ENCODE results near the gene SOX21.
"Not testable (repeated sequence)": the region's sequence is repeated elsewhere in the genome, so short reads cannot be mapped to it uniquely, and the experiment has no call there.

SOX21 gene

DNA sequence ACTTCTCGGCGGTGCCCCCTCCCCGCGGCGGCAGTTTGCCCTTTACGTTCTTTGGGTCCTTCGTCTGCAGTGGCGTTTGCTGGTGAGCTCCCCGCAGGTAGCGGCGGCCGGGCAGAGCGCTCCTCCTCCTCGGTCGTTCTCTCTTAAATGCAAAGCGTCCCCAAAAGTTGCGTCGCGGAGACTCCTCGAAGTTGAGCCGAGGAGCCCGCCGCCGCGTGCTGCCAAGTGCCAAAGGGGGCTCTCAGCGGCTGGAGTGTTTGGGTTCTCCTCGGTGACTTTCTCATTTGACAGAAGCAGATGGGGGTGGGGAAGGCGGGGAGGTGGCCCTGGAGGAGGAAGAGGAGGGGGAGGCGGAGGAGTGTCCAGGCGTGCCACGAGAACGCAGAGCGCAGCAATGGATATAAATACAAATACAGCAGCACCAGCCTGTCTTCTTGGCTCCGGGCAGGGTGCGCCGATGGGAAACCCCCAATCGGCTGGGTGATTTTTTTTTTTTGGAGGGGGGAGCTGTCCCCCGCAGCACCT lies at the start of gene SOX21:
SOX21 (minus strand) TSS at position 259 of the 525 bp plus-strand sequence. CDS start 496 bp downstream, outside the sequence.
- no peak for DNase-seq (ENCODE audit: low read depth in 2 of 2)

DNA sequence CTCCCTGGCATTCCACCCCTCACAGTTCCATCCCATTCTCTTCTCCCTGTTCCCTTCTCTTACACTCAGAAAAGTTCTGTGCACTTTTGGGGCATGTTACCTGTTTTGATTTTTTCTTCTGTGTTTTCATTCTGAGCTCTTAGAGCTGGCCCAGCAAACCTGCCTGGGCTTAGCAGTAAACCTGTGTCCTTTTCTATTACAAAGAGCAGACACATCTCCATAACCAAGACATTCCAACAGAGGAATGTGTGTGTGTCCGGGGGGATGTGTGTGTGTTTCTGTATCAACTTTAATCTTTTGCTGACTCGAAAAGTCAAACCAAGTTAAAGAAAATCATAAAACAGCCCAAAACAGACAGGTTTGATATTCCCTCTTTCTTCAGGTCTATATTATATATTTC lies 49.1 kb upstream of the SOX21 start:
- no peak for DNase-seq (ENCODE audit: low read depth in 2 of 2)

DNA sequence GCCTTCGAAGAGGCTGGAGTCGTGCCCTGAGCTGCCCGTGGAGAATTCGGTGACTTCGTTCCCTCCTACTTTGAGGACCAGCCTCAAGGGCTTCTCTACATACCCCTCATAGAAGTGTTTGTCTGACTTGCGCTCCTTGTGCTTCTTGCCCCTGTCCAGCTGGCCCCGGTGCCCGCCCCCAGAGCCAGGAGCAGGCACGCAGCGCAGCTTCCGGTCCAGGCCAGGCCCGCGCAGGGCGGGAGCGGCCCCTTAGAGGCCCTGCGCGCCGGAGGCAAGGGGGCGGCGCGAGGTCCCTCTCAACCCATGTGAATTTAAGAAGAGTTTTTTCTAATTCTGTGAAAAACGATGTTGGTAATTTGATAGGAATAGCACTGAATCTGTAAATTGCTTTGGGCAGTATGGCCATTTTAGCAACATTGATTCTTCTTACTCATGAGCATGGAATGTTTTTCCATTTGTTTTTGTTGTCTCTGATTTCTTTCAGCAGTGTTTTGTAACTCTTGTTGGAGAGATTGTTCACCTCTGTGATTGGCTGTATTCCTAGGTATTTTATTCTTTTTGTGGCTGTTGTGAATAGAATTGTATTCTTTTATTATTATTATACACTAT lies 46.9 kb upstream of the SOX21 start:
- no peak for DNase-seq (ENCODE audit: low read depth in 2 of 2)

DNA sequence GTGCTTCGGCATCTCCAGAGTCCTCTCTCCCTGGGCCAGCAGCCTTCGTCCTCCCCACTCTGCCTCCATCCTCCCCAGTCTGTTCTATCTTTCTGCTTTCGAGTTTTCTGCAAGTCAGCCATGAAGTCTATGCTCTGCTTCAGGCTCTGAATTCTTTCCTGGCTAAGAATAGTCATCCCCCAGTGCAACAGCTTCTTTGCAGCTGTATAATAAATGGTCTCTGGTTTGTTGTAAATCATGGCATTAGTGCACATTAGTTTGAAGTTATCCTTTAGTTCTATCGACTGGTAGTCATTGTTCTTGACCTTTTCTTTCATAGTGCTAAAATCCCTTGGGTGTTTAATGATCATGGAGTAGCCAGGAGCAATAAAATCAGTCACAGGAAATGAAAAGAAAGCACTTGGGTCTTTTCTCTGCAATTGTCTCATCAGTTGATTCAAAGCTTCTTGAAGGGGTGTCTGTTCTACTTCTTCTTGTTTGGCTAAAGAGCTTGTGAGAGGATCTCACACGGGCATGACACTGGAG lies 46.2 kb upstream of the SOX21 start:
- no peak for DNase-seq (ENCODE audit: low read depth in 2 of 2)

DNA sequence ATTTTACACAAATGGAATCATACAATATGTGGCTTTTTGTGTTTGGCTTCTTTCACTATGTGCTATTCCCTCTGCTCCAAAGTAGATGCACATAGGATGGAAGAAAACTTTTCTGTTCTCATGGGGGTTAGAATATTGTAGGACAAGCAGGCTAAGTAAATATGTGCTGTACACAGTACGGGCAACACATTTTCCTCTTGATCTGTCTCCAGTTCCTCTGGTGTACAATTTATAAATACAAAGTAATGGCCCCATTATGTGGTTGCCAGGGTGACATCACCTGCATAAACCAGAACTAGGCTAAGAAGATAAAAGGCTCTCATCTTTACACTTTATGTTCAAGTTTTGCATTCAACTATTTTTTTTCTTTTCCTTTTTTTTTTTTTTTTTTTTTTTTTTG lies 41.0 kb upstream of the SOX21 start:
- no peak for DNase-seq (ENCODE audit: low read depth in 2 of 2)

DNA sequence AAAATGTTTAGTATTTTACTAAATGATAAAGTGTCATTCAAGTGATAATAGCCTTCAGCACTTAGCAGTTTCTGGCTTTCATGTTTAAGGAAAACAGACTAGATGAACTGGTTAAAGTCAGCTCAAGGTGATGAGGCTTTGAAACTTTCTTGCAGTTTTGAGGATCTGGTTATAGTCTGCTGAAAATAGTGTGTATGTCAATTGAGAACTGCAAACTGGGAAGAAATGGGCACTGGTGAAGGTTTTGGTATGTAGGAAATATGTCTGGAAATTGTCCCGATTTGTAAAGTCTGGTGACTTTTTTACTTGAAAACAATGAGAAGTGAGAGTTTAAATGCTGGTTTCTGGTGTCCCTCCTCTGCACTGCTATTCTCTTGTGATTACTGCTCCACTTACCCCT lies 36.8 kb upstream of the SOX21 start:
- DNase-seq (ENCODE audit: low read depth in 2 of 2) = no peak

DNA sequence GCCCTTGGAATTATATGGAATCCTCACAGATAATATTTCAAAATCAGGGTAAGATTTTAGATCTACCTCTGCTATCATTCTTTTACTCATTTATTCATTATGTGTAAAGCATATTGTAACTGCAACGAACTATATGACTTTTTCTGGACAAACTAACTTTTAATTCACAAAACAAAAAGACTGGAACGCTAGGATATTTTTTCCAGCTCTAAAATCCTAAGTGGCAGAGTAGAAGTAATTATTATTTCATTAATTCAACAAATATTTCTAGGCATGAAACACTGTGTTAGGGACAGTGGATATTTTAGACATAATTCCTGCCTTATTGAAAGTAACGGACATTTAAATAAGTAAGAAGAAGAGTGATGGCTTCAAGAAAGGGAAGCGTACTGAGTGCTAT lies 26.9 kb upstream of the SOX21 start:
- DNase-seq (ENCODE audit: low read depth in 2 of 2) = no peak

DNA sequence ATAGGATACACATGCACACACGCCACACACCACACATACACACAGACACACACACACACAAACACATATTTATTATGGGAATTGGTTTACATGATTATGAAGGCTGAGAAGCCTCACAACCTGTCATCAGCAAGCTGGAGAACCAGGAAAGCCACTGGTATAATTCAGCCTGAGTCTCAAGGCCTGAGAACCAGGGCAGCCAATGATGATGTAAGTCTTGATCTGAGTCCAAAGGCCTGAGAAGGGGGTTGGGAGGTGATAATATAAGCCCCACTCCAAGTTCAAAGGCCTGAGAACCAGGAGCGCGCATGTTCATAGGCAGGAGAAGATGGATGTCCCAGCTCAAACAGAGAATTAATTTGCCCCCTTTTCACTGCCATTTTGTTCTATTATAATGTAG lies 18.7 kb upstream of the SOX21 start:
- DNase-seq (ENCODE audit: low read depth in 2 of 2) = no peak

DNA sequence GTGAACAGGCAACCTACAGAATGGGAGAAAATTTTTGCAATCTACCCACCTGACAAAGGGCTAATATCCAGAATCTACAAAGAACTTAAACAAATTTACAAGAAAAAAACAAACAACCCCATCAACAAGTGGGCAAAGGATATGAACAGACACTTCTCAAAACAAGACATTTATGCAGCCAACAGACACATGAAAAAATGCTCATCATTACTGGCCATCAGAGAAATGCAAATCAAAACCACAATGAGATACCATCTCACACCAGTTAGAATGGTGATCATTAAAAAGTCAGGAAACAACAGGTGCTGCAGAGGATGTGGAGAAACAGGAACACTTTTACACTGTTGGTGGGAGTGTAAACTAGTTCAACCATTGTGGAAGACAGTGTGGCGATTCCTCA lies 17.6 kb upstream of the SOX21 start:
- DNase-seq (ENCODE audit: low read depth in 2 of 2) = not testable (repeated sequence)

DNA sequence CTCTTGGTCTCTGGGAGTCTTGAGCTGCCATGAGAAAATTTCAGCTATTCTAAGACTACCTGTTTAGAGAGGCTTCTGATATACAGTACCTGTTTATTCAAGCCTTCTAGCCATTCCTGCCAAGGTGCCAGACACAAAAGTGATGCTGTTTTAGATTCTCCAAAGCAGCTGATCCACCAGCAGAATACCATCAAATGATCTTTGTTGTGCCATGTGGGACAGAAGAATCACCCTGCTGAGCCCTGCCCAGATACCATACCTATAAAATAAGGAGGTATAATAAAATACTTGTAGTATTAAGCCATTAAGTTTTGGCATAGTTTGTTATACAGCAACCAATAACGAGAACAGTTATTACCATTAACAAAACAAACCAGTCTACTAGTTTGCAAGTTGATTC lies 14.1 kb upstream of the SOX21 start:
- DNase-seq (ENCODE audit: low read depth in 2 of 2) = no peak

DNA sequence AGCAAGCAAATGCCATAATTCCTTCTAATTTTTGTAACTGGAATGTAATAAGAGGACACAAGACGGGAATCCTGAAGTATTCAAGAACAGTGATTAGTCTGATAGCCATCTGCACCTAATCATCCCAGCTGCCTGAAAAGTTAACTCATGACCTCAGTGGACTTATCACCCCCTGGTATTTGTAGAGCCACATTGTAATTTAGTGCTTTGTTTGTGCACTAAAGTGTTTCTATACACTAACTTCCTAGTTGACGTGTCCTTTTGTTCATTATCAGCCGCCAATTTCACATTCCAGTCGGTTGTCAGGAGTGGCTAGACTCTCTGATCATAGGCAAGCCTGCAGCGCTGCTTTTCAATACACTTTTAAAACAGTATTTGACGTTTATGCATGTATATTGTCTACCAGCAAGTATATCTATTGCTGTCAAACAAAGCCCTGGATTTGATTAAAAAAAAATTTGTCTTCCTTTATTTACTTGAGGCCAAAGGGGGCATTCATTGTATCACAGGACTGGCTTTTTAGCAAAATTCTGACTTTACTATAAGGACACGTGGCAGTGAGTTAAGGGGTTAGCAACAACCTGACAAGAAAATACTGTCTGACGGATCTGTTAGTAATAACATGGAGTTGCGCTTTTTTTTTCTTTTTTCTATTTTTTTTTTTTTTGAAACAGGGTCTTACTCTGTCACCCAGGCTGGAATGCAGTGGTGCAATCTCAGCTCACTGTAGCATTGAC lies 10.4 kb upstream of the SOX21 start:
- DNase-seq (ENCODE audit: low read depth in 2 of 2) = no peak

DNA sequence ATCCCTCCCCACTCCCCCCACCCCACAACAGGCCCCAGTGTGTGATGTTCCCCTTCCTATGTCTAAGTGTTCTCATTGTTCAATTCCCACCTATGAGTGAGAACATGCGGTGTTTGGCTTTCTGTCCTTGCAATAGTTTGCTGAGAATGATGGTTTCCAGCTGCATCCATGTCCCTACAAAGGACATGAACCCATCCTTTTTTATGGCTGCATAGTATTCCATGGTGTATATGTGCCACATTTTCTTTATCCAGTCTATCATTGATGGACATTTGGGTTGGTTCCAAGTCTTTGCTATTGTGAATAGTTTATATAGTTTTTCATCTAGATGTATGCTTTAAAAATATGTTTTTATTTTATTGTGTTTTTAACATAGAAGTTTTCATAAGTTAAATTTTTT lies 6.4 kb upstream of the SOX21 start:
- not testable (repeated sequence) for DNase-seq (ENCODE audit: low read depth in 2 of 2)

DNA sequence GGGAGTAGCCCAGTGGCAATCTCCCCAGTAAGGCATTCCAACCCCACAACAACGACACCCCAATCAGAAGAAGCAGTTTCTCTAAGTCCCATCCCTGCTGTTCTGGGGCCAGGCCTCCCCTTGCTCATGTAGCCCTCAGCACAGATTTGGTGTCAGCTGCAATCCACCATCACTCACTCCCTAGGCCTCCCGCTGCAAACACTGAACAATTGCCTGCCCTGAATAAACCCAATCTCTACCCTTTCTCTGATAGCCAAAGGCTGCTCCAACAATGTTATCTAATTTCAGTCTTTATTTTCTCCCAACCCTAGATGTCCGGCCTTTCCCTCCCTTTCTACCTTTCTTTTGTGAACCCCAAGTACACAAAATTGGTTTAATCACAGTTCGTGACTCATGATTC lies 5.6 kb upstream of the SOX21 start:
- DNase-seq (ENCODE audit: low read depth in 2 of 2) = no peak

DNA sequence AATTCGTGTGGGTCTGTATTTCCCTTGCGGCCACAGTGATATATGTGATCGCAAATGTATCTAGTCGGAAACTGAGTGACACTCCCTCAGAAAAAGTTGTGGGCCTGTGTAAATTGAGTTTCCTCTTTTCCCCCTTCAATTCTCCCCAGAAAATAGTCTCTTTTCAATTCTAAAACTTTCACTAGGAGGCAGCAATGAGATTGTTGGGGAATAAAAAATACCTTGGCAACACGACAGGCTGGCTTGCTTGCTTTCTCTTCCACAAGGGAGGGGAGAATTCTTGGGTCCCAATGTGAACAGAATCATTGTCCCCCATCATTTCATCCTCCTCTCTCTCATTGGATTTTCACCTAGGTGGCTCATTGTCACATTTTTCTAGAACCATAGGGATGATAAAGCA lies 3.7 kb upstream of the SOX21 start:
- no peak for DNase-seq (ENCODE audit: low read depth in 2 of 2)

DNA sequence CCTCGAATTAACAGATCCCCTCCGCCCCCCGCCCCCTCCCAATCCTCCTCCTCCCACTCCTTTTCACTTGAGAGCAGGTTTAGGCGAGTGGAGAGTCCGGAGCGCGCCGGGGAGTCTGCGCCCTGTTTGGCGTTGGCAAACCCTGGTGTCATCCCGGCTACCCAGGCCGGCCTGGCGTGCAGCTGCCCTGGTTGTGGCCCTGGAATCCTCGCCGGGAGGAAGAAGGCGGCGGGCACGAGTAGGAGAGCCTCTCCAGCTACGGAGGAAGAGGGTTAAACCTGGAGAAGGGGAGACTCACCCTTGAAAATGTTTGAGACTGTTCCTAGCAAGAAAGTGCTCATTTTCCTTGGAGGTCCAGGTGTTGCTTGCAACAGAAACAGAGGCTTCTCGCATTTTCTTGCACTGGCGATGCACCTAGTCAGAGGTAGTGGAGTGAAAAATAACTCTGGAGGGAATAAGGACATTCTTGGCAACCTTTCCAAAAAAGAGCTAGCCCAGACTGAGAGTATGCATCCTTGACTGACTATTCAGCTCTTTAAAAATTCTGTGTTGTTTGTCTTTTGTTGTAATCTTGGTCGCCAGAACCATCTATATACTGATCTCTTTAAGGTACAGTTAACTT lies 1.3 kb upstream of the SOX21 start:
- no peak for DNase-seq (ENCODE audit: low read depth in 2 of 2)

DNA sequence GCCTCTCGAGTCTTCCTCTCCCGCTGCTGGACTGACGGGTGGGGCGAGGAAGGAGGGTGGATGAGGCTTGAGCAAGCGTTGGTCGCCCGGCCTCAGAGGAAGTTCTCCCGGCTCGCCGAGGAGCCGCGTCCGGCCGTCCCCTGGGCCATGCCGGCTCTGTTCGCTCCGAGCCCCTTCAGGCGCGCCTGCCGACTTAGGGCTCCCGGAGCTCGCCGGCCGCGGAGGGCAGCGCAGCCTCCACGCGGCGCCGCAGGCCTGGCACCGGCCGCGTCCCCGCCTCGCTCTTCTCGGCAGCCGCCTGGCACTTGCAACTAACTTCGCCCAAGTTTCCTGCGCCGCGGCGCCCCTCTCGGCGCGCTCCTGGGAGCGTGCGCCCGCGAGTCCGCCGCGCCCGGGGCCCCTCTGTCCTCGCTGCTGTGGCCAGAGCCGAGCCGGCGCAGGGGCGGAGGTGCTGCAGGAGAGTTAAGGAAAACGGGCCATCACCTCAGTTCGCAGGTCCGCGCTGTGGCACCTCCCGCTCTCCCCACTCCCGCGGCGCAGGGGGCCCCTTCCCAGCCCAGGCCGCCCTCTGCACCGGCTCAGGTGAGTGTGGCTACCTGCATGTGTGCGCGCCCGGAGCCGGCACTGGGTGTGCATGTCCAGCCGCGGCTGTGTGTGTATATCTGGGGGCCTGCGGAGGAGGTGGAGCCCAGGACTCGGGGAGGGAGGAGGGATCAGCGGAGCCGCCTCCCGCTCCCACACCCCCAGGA lies 641 bp upstream of the SOX21 start:
- no peak for DNase-seq (ENCODE audit: low read depth in 2 of 2)

DNA sequence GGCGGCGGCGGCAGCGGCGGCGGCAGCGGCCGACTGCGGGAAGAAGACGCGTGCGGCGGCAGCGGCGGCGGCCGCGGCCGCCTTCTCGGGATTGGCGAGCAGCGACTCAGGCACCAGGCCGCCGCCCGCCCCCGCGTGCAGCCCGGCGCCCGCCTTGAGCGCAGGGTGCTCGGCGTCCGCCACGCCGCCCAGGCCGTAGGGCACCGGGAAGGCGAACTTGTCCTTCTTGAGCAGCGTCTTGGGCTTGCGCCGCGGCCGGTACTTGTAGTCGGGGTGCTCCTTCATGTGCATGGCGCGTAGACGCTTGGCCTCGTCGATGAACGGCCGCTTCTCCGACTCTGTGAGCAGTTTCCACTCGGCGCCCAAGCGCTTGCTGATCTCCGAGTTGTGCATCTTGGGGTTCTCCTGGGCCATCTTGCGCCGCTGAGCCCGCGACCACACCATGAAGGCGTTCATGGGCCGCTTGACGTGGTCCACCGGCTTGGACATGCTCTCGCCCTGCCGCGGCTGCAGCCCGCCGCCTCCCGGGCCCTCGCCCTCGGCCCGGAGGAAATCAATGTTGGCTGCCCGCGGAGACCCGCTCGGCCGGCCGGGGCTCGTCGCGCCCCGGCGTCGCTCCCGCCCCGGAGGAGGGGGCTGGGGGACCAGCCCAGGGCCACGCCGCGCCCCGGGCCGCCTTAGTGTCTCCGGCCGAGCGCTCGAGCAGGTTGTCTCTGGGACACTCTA lies 621 bp downstream of the SOX21 start:
- DNase-seq (ENCODE audit: low read depth in 2 of 2) = no peak

DNA sequence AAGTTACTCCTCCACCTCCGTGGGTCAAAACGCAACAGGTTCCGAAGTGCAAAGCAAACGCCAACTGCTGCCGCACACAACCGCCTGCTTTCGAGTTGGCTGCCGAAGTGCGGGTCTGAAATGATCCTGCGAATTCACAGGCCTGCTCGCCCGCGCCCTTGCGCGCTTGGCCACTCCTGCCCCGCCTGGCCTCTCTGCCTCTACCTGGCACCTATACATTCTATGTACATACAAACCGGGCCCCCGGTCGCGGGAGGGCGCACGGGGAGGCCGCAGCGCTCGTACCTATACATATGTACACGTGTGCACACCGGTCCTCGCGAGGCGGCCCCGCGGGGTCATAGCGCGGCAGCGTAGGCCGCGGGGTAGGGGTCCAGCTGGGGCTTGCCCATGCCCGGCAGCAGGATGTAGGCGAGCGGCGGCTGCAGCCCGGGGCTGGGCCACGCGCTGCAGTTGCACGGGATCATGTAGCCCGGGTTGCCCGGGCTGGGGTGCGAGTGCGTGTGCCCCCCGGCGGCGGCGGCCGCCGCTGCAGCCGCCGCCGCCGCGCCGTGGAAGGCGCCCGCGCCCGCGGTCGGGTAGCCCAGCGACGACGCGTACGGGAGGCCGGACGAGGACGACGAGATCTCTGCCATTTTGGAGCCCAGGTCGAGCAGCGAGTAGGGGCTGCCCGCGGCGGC lies 1.3 kb downstream of the SOX21 start:
- DNase-seq (ENCODE audit: low read depth in 2 of 2) = no peak

DNA sequence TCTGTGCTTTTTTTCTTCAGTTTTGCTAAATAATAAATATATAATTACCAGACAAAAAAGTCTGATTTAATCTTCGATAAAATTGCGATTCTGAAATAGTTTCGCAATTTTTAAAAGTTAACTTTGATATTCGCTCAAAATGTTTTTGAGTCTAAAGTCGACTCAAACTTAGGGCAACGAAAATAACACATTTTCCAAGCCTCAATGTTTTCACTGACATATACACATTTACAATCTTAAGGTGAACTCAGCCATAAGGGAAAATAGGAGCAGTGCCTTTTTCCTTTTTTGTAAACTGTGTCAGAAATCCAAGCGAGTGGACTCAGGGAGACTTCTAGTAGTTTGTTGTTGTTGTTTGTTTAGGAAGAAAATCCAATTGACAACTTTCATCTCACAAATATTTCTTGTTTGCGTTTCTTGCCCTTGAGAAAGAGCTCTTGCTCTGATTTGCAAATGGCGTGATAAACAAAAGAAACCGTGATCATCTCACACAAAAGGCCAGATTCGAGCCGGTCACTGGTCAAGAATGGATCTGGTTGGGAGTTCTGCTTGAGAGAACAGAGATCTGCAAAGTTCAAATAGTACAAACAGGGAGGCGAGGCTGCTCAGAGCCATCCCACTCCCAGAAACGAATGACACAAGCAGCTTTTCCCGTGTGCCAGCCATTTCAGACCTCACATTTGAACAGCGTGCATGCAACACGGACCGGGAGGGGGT lies 2.1 kb downstream of the SOX21 start:
- no peak for DNase-seq (ENCODE audit: low read depth in 2 of 2)

All from stimulated activated CD8-positive, alpha-beta memory T cell treated with anti-CD3 and anti-CD28 coated beads, Interleukin-7, amount 100 ng/mL, for 1 hour (primary cell).